ENCODE results near the gene ARF6. TPM values are rescaled to one million over a fixed set of nuclear protein-coding genes. Genes with fewer than 3 reads are reported as not detected.
A peak's percentile ranks its signal among the peaks of the same experiment; 100 is the strongest.

The ARF6 gene
- total and polyA plus RNA-seq, 10 of the 15 experiments (the other 5 are each of a cell fraction or from before 2014, with no cell fraction given) = 46.8 to 128 (median 71.9) TPM

DNA sequence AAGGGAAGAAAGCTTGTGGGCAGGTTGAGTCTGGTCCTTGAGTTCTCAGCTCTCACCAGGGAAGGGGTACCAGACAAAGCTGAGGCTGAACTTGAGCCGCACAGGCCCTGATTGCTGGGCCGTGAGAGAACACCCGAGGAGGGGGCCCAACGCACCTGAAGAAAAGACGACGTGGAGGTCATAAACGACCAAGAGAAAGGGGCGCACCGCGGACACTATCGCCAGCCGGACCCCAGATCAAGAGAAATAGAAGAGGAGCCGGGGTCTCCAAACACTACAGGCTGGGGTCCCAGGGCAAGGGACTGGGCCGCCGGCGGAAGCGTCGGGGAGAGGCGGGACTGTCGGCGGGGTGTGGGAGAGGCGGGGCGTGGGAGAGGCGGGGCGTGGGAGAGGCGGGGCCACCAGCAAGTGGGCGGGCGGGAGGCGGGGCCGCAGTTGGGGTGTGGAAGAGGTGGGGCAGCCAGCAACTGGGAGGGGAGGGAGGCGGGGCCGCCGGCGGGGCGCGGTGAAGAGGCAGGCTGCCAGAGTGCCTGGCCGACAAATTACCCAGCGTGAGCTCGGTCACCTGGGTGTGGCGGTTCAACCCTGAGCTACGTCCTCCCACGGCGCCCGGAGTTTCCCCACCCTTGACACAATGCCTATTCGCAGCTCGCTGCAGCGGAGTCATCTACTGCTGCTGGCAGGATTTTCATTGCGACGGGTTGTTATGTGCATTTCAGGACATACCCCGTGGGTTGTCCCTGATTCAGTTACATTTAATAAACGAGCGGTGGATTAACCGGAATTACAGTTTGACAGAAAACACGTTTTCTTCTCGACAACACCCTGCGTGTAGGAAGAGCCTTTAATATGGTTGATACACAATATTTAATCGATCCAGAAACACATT lies 24.8 kb upstream of the ARF6 start (continued):
- no peak for TF ChIP-seq E2F8 (IDR thresholded peaks at IDR 0.05; ENCODE audit: low read depth, partially characterized antibody)
- no peak for TF ChIP-seq JUND (IDR thresholded peaks at IDR 0.05; ENCODE audit: low read depth, low read length)
- peak; percentile 81 for TF ChIP-seq TAF1 (IDR thresholded peaks at IDR 0.05; ENCODE audit: borderline replicate concordance, low read depth, low read length)
- TF ChIP-seq POLR2AphosphoS2 (IDR thresholded peaks at IDR 0.05; ENCODE audit: low read depth, low read length) = peak; percentile 80; the same call in 1 of the 2 replicates
- peak; percentile 57; the same call in 1 of the 2 replicates for TF ChIP-seq RAD51 (IDR thresholded peaks at IDR 0.05)
- no peak for TF ChIP-seq SUZ12 (IDR thresholded peaks at IDR 0.05; ENCODE audit: unreplicated experiment)
- peak; percentile 28; the same call in 1 of the 2 replicates for TF ChIP-seq SMARCA5 (IDR thresholded peaks at IDR 0.05)
- TF ChIP-seq, protein P1, sequence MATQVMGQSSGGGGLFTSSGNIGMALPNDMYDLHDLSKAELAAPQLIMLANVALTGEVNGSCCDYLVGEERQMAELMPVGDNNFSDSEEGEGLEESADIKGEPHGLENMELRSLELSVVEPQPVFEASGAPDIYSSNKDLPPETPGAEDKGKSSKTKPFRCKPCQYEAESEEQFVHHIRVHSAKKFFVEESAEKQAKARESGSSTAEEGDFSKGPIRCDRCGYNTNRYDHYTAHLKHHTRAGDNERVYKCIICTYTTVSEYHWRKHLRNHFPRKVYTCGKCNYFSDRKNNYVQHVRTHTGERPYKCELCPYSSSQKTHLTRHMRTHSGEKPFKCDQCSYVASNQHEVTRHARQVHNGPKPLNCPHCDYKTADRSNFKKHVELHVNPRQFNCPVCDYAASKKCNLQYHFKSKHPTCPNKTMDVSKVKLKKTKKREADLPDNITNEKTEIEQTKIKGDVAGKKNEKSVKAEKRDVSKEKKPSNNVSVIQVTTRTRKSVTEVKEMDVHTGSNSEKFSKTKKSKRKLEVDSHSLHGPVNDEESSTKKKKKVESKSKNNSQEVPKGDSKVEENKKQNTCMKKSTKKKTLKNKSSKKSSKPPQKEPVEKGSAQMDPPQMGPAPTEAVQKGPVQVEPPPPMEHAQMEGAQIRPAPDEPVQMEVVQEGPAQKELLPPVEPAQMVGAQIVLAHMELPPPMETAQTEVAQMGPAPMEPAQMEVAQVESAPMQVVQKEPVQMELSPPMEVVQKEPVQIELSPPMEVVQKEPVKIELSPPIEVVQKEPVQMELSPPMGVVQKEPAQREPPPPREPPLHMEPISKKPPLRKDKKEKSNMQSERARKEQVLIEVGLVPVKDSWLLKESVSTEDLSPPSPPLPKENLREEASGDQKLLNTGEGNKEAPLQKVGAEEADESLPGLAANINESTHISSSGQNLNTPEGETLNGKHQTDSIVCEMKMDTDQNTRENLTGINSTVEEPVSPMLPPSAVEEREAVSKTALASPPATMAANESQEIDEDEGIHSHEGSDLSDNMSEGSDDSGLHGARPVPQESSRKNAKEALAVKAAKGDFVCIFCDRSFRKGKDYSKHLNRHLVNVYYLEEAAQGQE (IDR thresholded peaks at IDR 0.05; ENCODE audit: low read depth, low read length) = 0 out of 2 replicates have a peak, but pooled peaks have one; percentile 30
- peak; percentile 75; the same call in 1 of the 2 replicates for TF ChIP-seq CREB1 (IDR thresholded peaks at IDR 0.05; ENCODE audit: low read depth)
- TF ChIP-seq FOS (IDR thresholded peaks at IDR 0.05; ENCODE audit: borderline replicate concordance, extremely low read depth, insufficient read length) = no peak
- TF ChIP-seq KAT2A (conservative IDR thresholded peaks at IDR 0.05; ENCODE audit: control insufficient read depth, low read depth, low read length) = no peak
- peak; percentile 61 for TF ChIP-seq SP1 (IDR thresholded peaks at IDR 0.05; ENCODE audit: low read depth, low read length)
- TF ChIP-seq TCF3 (IDR thresholded peaks at IDR 0.05; ENCODE audit: borderline replicate concordance, insufficient read depth, low read depth, low read length) = no peak
- TF ChIP-seq, protein P2, sequence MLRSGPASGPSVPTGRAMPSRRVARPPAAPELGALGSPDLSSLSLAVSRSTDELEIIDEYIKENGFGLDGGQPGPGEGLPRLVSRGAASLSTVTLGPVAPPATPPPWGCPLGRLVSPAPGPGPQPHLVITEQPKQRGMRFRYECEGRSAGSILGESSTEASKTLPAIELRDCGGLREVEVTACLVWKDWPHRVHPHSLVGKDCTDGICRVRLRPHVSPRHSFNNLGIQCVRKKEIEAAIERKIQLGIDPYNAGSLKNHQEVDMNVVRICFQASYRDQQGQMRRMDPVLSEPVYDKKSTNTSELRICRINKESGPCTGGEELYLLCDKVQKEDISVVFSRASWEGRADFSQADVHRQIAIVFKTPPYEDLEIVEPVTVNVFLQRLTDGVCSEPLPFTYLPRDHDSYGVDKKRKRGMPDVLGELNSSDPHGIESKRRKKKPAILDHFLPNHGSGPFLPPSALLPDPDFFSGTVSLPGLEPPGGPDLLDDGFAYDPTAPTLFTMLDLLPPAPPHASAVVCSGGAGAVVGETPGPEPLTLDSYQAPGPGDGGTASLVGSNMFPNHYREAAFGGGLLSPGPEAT (IDR thresholded peaks at IDR 0.05; ENCODE audit: low read depth) = 0 out of 2 replicates have a peak, but pooled peaks have one; percentile 32
- TF ChIP-seq, protein P3, sequence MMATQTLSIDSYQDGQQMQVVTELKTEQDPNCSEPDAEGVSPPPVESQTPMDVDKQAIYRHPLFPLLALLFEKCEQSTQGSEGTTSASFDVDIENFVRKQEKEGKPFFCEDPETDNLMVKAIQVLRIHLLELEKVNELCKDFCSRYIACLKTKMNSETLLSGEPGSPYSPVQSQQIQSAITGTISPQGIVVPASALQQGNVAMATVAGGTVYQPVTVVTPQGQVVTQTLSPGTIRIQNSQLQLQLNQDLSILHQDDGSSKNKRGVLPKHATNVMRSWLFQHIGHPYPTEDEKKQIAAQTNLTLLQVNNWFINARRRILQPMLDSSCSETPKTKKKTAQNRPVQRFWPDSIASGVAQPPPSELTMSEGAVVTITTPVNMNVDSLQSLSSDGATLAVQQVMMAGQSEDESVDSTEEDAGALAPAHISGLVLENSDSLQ (IDR thresholded peaks at IDR 0.05) = peak; percentile 35; the same call in 1 of the 2 replicates
- peak; percentile 50; the same call in 1 of the 2 replicates for TF ChIP-seq TCF12 (IDR thresholded peaks at IDR 0.05; ENCODE audit: low read depth, low read length)
- TF ChIP-seq RAD21 (IDR thresholded peaks at IDR 0.05; ENCODE audit: insufficient read depth, low read depth, low read length) = no peak
- 0 out of 2 replicates have a peak, but pooled peaks have one; percentile 55 for TF ChIP-seq STAT1 (conservative IDR thresholded peaks at IDR 0.05)
- no peak for TF ChIP-seq YY1 (IDR thresholded peaks at IDR 0.05; ENCODE audit: low read depth, low read length)
